Measurements from ENCODE around the gene PLD4.
A peak's percentile ranks its signal among the peaks of the same experiment; 100 is the strongest.

The PLD4 gene

DNA sequence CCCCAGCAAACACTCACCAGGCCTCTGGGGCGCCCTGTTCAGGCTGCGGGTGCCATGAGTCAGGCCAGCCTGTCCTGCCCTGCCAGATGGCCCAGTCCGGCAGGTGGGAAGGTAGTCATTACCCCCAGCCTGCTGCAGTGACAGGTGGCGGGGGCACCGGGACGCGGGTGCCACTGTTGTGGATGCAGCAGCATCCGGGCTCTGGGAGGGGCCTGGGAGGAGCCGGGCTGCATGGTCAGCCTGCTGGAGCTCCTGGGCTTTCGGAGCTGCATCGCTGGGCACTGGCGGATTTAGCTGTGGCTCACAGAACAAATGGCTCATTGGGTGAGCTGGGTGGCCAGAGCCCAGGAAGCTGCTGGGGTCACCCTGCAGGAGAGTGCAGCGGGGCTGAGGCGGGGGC is 46.1 kb upstream of the PLD4 start:
- TF ChIP-seq, protein P1, sequence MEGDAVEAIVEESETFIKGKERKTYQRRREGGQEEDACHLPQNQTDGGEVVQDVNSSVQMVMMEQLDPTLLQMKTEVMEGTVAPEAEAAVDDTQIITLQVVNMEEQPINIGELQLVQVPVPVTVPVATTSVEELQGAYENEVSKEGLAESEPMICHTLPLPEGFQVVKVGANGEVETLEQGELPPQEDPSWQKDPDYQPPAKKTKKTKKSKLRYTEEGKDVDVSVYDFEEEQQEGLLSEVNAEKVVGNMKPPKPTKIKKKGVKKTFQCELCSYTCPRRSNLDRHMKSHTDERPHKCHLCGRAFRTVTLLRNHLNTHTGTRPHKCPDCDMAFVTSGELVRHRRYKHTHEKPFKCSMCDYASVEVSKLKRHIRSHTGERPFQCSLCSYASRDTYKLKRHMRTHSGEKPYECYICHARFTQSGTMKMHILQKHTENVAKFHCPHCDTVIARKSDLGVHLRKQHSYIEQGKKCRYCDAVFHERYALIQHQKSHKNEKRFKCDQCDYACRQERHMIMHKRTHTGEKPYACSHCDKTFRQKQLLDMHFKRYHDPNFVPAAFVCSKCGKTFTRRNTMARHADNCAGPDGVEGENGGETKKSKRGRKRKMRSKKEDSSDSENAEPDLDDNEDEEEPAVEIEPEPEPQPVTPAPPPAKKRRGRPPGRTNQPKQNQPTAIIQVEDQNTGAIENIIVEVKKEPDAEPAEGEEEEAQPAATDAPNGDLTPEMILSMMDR (IDR thresholded peaks at IDR 0.05; ENCODE audit: control insufficient read depth, extremely low read depth, insufficient read depth) = no peak
- H3K4me3 ChIP-seq (ENCODE audit: low read depth, low read length) = no peak overlapping the region
- no peak for DNase-seq (ENCODE audit: low read depth)

DNA sequence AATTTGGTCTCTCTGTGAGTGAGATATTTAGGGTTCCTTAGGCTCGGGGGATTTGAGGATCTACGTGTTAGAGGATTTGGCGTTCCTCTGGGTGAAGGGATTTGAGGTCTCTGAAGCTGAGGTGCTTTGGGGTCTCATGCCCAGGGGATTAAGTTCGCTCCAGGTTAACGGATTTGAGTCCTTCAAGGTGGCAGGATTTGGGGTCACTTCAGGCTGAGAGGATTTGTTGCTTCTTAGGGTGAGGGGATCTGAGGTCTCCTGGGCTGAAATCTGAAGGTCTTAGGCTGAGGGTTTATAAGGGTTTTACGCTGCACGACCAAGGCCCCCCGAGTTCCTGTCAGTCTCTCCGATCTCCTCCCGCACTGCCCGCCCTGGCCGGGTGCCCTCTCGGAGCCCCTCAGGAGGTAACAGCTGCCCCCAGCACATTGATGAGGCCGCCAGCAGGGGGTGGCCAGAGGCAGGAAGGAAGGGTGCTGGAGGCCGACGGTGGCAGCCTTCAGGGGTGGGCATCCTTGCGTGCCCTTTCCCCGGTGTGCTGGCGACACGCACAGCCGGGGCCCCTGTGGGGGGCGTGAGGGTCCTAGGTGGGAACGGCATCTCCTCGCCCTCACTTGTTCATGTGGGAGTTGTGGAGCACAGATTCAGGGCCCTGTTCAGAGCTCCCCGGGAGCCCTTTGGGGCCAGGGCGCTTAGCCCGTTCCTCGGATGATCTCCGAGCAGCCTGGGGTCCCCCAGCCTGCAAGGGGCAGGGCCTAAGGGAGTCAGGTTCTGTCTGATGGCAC is 45.3 kb upstream of the PLD4 start:
- no peak overlapping the region for H3K4me3 ChIP-seq (ENCODE audit: low read depth, low read length)
- no peak for DNase-seq (ENCODE audit: low read depth)
- TF ChIP-seq, protein P1 (IDR thresholded peaks at IDR 0.05; ENCODE audit: control insufficient read depth, extremely low read depth, insufficient read depth) = no peak

DNA sequence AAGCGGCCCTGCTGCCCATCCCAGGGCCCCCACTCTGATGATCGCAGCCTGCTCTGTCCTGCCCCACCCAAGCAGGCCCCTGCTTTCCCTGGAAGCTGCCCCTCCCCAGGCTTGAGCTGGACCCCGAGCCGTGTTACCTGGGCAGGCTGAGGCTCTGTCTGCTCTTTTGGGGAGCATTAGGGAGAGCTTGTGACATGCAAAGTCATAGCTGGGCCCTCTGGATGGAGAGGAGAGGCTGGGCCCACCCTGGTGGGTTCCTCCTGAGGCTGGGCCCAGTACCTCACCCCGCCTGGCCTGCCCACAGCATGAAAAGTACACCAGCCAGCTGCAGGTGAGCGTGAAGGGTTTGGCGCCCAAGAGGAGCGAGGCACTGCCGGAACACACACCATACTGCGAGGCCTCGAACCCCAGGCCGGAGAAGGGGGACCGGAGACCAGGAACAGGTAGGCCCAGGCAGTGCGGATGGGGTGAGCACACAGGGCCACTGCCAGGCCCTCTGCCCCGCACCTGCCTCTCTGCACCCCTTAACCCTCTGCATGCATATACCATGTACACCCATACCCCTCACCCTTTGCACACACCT is 44.6 kb upstream of the PLD4 start:
- no peak overlapping the region for H3K4me3 ChIP-seq (ENCODE audit: low read depth, low read length)
- TF ChIP-seq, protein P1 (IDR thresholded peaks at IDR 0.05; ENCODE audit: control insufficient read depth, extremely low read depth, insufficient read depth) = no peak
- no peak for DNase-seq (ENCODE audit: low read depth)

DNA sequence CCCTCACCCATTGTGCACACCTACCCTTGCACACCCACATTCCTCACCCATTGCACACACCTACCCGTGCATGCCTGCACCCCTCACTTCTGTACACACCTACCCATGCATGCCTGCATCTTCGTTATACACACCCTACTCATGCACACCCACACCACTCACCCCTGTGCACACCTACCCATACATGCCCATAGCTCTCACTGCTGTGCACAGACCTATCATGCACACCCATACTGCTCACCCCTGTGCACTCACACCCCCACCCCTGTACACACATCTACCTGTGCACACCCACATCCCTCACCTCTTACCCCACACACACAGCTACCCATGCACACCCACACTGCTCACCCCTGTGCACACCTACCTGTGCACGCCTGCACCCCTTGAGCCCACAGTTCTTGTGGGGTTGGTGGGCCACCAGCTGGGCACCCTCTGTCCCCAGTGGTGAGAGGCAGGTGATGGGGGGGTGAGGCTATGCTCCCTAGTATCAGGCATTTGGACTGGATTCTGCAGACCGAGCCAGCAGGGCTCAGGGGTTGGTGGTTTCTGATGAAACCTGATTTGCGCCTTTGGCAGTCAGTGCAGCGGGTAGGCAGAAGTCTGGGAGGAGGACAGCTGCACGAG is 44.0 kb upstream of the PLD4 start:
- TF ChIP-seq, protein P1 (IDR thresholded peaks at IDR 0.05; ENCODE audit: control insufficient read depth, extremely low read depth, insufficient read depth) = no peak
- DNase-seq (ENCODE audit: low read depth) = no peak
- no peak overlapping the region for H3K4me3 ChIP-seq (ENCODE audit: low read depth, low read length)

DNA sequence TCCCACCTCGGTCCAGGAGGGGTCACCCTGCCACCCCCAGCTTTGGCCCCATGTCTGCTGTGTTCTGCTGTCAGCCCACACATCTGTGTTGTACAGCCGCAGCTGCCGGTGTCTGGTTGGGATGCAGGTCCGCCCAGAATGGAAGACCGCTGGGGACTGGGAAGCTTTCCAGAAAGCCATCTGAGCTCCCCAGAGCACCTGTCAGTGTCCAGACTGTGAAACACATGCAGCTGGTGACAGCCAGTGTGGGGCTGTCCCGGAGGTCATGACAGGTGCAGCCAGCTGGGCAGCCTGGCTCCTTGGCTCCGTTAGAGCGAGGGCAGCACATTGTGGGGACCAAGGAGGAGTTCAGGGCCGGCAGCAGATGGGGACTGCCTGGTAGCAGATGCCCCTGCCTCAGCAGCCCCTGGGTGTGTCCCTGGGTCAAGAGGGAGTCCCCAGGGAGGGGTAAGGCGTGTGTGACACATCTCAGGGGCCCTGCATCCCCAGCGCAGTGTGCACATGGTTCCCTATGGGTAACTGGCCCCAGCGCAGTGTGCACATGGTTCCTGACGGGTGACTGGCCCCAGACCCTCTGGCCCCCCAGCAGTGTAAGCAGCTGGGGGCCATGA is 43.2 kb upstream of the PLD4 start:
- DNase-seq (ENCODE audit: low read depth) = no peak
- TF ChIP-seq, protein P1 (IDR thresholded peaks at IDR 0.05; ENCODE audit: control insufficient read depth, extremely low read depth, insufficient read depth) = no peak
- no peak overlapping the region for H3K4me3 ChIP-seq (ENCODE audit: low read depth, low read length)

DNA sequence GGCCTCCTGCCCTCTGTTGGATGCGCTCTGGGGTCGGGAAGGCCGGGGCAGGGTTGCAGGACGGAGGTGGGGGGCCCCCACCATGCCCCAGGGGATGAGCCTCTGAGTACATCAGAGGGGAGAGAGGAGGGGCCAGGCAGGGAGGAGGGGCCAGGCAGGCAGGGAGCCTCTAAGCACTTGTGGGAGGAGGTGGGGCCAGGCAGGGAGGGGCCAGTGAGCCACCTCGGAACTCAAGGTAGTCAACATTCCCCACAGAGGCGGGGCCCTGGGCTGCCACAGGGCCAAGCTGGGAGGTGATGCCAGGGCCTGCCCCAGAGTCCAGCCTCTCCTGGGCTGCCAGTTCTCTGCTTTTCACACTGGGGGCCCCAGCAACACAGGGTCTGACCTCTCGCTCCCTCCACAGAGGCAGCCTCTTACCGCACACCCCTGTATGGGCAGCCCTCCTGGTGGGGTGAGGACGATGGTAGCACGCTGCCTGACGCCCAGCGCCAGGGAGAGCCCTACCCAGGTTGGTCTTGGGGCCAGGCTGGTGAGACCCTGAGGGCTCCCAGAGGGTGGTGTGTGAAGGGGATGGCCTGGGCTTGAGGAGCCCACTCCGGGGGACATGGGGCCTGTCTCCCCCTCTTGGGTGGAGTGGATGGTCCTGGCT is 42.2 kb upstream of the PLD4 start:
- peak; percentile 26 for DNase-seq (ENCODE audit: low read depth)

More for the DNA sequence above, 42.2 kb upstream of the PLD4 start:
- no peak overlapping the region for H3K4me3 ChIP-seq (ENCODE audit: low read depth, low read length)
- TF ChIP-seq, protein P1 (IDR thresholded peaks at IDR 0.05; ENCODE audit: control insufficient read depth, extremely low read depth, insufficient read depth) = no peak
